ENCODE measurements around the gene IL22RA2. TPM values are rescaled to one million over a fixed set of nuclear protein-coding genes. Genes with fewer than 3 reads are reported as not detected.
"Not testable (repeated sequence)": the region's sequence is repeated elsewhere in the genome, so short reads cannot be mapped to it uniquely, and the experiment has no call there.

The IL22RA2 gene
- total and polyA plus RNA-seq, 12 donors, result not detected

DNA sequence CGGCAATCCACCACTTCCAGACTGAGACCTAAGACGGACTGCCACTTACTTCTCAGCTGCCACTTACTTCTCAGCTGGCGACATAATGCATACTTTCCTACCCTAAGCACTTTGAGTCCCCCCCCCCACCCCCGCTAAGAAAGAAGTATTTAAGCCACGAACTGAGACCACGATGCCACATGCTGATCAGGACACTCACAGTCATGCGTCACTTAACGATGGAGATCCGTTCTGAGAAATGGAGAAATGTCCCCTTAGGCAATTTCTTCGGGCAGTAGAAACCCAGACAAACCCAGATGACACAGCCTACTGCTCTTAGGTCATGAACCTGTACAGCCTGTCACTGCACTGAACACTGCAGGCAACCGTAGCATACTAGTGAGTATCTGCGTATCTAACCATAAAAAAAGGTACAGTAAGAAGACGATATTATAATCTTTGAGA lies 45.1 kb upstream of the IL22RA2 start:
- WGBS, 4 donors, result 0 to 1% (median 1%) methylated on average over 13 of the region's 13 CpGs
- TF ChIP-seq, protein P1, sequence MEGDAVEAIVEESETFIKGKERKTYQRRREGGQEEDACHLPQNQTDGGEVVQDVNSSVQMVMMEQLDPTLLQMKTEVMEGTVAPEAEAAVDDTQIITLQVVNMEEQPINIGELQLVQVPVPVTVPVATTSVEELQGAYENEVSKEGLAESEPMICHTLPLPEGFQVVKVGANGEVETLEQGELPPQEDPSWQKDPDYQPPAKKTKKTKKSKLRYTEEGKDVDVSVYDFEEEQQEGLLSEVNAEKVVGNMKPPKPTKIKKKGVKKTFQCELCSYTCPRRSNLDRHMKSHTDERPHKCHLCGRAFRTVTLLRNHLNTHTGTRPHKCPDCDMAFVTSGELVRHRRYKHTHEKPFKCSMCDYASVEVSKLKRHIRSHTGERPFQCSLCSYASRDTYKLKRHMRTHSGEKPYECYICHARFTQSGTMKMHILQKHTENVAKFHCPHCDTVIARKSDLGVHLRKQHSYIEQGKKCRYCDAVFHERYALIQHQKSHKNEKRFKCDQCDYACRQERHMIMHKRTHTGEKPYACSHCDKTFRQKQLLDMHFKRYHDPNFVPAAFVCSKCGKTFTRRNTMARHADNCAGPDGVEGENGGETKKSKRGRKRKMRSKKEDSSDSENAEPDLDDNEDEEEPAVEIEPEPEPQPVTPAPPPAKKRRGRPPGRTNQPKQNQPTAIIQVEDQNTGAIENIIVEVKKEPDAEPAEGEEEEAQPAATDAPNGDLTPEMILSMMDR (IDR thresholded peaks at IDR 0.05), result no peak
- TF ChIP-seq POLR2A (IDR thresholded peaks at IDR 0.05), result no peak
- peak overlapping the region; percentile 39 to 98 (median 86) for H3K4me3 ChIP-seq
- peak overlapping the region; percentile 97 to 100 (median 99) for H3K27ac ChIP-seq
- no peaks in the 10 kb centered on the region for H3K36me3 ChIP-seq (replicated peaks in 1 of 2)
- H3K9me3 ChIP-seq (replicated peaks in 1 of 3), result no peaks in the 10 kb centered on the region
- intact Hi-C loops (cut with DNase I), result no loop called here
- DNase-seq, result peak; percentile 60 to 88 (median 74)
- peaks cover 19 to 74% of the 10 kb centered on the region in 2 donors for H3K4me1 ChIP-seq (replicated peaks in 1 of 2)
- H3K27me3 ChIP-seq, result no peaks in the 10 kb centered on the region

DNA sequence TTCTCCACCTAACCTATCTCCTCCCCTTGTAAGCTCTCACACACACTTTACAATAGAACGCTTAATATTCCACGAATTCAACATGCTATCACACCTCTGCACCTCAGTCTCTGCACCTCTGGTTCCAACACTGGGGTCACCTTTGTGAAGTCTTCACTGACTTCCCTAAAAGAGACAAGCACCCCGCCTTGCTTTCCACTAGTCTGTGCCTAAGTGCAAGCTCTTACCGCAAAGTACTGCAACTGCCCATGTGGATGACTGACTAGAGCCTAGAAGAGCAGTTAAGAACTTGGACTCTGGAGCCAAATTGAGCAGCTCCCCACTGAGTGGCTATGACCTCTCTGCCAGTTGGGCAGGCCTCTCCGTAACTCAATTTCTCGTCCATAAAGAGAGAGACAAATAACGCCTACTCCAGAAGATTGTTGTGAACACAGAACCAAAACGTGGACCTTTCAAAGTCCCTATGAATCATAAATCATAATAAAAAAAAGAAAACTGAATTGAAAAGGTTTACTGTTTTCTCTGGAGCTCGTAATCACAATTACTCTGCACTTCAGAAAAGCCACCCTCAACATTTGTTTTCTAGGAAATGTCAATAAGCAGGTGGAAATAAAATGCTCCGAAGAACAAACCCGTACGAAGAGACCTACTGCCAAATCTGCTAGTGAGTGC lies 44.5 kb upstream of the IL22RA2 start:
- Histone ChIP-seq H3K27me3 (no peaks in the 10 kb centered on the region), H3K36me3 (replicated peaks in 1 of 2) (no peaks in the 10 kb centered on the region), H3K27ac (peak overlapping the region; percentile 97 to 100 (median 99)), H3K9me3 (replicated peaks in 1 of 3) (no peaks in the 10 kb centered on the region), H3K4me3 (peak overlapping the region in 3 of 4 donors; percentile 54 to 98 (median 77)), H3K4me1 (replicated peaks in 1 of 2) (peaks cover 25 to 74% of the 10 kb centered on the region in 2 donors)
- DNase-seq, result peak in 5 of 7 donors; percentile 30 to 67 (median 49)
- WGBS, 4 donors, result 27 to 34% (median 30%) methylated on average over 12 of the region's 12 CpGs
- TF ChIP-seq, protein P1 (IDR thresholded peaks at IDR 0.05), result no peak
- peak in 1 of 2 donors; percentile 9 for TF ChIP-seq POLR2A (IDR thresholded peaks at IDR 0.05)
- intact Hi-C loops (cut with DNase I), result no loop called here

DNA sequence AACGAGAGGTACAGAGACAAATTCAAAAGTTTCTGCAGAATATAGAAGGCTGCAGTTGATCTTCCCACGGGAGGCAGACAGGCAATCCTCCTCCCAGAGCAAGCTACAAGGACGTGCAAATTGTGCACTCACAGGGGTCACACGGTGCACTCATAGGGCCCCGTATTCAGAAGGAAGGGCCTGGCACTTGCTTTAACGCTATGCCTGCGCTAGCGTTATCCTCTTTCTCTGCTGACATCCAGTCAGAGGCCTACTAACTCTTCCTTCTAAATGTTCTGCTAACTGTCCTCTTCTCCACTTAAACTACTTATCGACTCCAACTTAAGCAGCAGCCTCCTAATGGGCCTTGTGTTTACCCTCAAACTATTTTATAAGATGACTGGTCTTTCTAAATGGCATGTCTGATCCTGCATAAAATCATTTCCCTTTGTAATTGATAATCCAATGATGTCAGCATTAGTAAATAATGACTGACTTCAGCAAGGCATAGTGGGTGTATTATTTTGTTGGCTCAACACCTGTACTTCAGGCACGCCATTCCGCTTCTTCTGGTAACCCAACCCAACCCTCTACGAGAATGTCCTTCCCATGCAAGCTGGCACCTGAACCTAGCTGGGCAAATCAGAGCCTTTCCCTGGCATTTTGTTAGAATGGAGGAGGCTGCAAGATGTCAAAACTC lies 43.6 kb upstream of the IL22RA2 start:
- Histone ChIP-seq H3K27ac (peak overlapping the region; percentile 97 to 100 (median 99)), H3K36me3 (replicated peaks in 1 of 2) (no peaks in the 10 kb centered on the region), H3K4me3 (peak overlapping the region in 1 of 4 donors; percentile 77), H3K27me3 (no peaks in the 10 kb centered on the region), H3K4me1 (replicated peaks in 1 of 2) (peaks cover 30 to 76% of the 10 kb centered on the region in 2 donors), H3K9me3 (replicated peaks in 1 of 3) (no peaks in the 10 kb centered on the region)
- peak in 1 of 7 donors; percentile 23 for DNase-seq
- TF ChIP-seq, protein P1 (IDR thresholded peaks at IDR 0.05), result no peak
- TF ChIP-seq POLR2A (IDR thresholded peaks at IDR 0.05), result no peak
- intact Hi-C loops (cut with DNase I), result no loop called here
- 59 to 66% (median 61%) methylated on average over 12 of the region's 12 CpGs for WGBS, 4 donors

DNA sequence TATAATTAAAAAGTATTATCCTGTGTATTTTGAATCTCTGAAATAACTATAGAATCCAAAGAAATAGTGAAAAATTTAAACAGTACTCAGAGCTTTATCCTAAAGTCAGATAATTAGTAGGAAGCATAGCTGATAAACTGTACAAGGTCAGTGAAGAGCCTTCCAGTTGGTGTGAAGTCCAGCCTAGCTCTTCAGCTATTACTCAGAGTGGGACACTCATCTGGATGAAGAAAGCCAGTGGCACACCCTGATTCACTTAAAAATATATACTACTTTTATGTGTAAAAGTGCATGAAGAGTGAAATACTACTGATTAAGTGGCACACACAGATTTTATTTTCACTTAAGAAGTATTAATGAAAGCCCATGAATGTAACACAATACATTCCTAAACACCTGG lies 42.7 kb upstream of the IL22RA2 start:
- Histone ChIP-seq H3K4me1 (replicated peaks in 1 of 2) (peaks cover 26 to 78% of the 10 kb centered on the region in 2 donors), H3K4me3 (peak overlapping the region in 1 of 4 donors; percentile 77), H3K9me3 (replicated peaks in 1 of 3) (no peaks in the 10 kb centered on the region), H3K27me3 (no peaks in the 10 kb centered on the region), H3K36me3 (replicated peaks in 1 of 2) (no peaks in the 10 kb centered on the region), H3K27ac (peak overlapping the region in 4 of 5 donors; percentile 28 to 99 (median 70))
- DNase-seq, result peak in 1 of 7 donors; percentile 40
- TF ChIP-seq POLR2A (IDR thresholded peaks at IDR 0.05), result no peak
- TF ChIP-seq, protein P1 (IDR thresholded peaks at IDR 0.05), result no peak
- intact Hi-C loops (cut with DNase I), result no loop called here

DNA sequence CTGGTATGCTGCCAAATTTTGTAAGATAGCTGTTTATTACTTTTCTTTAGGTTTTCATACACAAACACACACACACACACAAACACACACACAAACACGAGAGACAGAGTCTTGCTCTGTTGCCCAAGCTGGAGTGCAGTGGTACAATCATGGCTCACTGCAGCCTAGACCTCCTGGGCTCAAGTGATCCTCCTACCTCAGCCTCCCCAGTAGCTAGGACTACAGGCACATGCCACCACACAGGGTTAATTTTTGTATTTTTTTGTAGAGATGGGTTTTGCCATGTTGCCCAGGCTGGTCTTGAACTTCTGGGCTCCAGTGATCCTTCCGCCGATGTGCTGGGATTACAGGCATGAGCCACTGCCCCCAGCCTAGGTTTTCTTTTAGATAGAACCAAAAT lies 42.2 kb upstream of the IL22RA2 start:
- 74 to 87% (median 84%) methylated on average over 3 of the region's 3 CpGs for WGBS, 4 donors
- DNase-seq; H3K27me3 ChIP-seq; H3K9me3 ChIP-seq (replicated peaks in 1 of 3); H3K36me3 ChIP-seq (replicated peaks in 1 of 2); intact Hi-C loops (cut with DNase I): not testable (repeated sequence)
- Histone ChIP-seq H3K27ac (peak overlapping the region in 2 of 5 donors; percentile 41 to 99), H3K4me3 (peak overlapping the region in 1 of 4 donors; percentile 77), H3K4me1 (replicated peaks in 1 of 2) (peaks cover 30 to 83% of the 10 kb centered on the region in 2 donors)
